Measurements from ENCODE around the gene SHFL.

GRCh38 chr19:10112895-10113591 is 26.9 kb downstream of the SHFL start:
- TF ChIP-seq CTCF (IDR thresholded peaks at IDR 0.05; ENCODE audit: low read depth, low read length, poor library complexity, severe bottlenecking) (peak; percentile 93), EZH2phosphoT487 (IDR thresholded peaks at IDR 0.05; ENCODE audit: borderline replicate concordance, low read length) (no peak)

All from DOHH2 (cell line).